CD4-positive, alpha-beta T cell treated with Interleukin-21 for 1 hour (primary cell): ENCODE data around the gene PNKP.
A peak's percentile ranks its signal among the peaks of the same experiment; 100 is the strongest.

Source experiments
- DNase-seq: peaks from one replicate; pipeline ENCODE4 v3.0.0-alpha.2; 2020

PNKP gene

GRCh38 chr19:49874503-49875157, 7.3 kb upstream of the PNKP start:
- no peak for DNase-seq

- DNase-seq = no peak
These were observed 6.5 kb upstream of the PNKP start for GRCh38 chr19:49873834-49874233.

GRCh38 chr19:49873129-49873521, 5.7 kb upstream of the PNKP start:
- no peak for DNase-seq

- DNase-seq = no peak
These were observed 5.1 kb upstream of the PNKP start for GRCh38 chr19:49872245-49873128.

DNA sequence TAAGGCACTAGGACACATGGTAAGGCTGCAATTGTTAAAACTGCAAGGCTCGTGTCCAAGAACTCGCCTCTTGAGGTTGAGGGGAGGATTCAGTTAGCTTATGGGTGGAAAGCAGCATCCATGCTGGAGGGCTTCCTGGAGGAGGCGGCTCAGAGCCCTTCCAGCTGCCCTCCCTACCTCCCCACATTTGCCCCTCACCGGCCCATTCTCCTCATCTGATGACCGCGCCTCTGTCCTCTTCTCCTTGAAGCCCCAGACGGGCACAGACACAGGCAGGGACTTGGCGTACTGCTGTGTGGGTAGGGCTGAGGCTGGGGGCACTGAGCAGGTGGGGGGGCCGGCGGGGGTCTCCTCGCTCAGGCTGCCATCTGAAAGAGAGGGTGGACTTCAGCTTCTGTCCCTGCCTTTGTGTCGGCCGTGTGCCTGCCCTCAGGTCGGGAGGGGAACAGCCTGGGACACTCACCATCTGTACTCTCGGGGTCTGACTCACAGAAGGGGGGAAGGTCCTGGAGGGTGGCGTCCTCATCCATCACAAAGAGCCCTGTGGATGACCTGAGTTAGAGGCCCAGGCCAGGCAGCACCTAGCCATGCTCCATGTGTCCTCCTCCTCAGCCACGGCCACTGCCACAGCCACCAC, 4.1 kb upstream of the PNKP start:
- DNase-seq = no peak

DNA sequence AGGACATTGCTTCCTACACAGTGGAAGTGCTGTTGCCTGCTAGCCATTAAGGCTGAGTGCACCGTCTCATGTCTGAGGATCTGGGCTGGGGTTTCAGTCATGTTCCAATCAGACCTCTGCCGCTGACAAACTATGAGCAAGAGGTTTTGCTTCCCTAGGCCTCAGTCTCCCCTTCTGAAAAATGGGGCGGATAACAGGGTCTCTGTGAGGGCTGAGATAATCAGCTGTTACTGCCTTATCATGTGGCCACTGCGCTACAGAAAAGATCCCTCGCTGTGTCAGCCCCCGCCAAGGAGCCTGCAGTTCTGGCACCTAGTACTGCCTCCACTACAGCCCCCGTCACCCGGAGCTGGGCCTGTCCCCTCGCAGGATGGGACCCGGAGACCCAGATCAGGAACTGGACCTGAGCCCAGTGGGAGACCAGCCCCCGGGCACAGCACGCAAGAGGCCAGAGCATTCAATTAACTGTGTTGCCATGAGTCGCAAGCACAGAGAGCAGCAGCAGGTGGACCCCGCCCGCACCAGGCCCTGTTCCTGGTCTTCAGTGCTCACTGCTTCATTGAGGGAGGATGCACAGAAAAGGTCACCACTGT, 3.0 kb upstream of the PNKP start:
- DNase-seq = no peak

DNA sequence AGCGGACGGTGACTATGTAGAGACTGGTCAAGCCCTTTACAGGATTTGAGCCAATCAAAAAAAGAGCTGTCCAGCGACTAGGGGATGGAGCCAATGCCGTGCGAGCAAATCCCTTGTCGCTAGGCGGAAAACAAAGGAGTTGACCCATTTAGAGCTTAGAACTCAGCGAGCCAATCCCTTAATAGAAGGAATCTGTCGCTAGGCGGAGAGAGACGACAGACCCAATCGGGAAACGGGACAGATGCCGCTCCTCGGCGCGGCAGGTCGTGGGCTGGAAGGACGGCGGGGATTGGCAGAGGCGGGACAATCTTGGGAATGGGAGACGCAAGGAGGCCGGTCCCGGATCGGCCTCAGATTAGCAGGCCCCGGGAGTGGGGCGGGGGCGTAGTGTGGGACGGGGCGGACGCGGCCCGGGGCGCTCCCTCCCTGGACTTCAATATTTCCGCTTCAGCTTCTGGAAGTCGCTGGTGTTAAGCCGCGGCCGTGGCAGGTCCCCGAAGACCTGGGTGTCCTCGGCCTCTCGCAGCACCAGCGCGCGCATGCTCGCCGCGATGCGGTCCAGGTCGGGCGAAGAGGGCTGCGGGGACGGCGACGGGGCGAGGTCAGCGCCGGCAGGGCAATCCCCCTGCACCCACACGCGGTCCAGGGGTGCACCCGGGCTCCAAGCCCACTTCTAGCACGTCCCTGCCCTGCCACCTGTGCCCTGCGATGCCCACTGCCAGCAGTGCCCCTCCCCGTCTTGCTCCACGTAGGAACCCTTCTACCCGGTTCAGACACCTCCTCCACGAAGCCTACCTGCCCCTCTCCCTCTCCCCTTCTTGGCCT, 2.3 kb upstream of the PNKP start:
- peak; percentile 99 for DNase-seq

- DNase-seq = no peak
These were observed 1.7 kb upstream of the PNKP start for GRCh38 chr19:49869009-49869483.

DNA sequence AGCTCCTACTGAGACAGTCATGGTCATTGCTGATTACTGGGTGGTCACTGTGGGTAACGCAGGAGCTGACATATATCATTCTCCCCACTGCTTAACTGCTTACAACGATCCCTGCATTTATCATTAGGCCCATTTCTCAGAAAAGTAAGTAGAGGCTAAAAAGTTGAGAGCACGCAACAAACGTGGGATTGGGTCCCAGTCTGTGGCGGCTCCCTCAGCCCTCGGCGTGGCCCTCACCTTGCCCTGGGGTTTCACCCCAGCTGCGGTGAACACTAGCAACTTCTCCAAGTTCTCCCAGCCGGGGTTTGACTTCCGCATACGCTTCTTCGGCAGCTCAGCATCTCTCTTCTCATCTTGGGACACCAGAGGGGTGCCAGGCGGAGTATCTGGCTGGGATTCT, 2.5 kb downstream of the PNKP start:
- DNase-seq = no peak

GRCh38 chr19:49863935-49864320, 3.4 kb downstream of the PNKP start:
- no peak for DNase-seq

GRCh38 chr19:49863254-49863934, 4.0 kb downstream of the PNKP start:
- DNase-seq = no peak

DNA sequence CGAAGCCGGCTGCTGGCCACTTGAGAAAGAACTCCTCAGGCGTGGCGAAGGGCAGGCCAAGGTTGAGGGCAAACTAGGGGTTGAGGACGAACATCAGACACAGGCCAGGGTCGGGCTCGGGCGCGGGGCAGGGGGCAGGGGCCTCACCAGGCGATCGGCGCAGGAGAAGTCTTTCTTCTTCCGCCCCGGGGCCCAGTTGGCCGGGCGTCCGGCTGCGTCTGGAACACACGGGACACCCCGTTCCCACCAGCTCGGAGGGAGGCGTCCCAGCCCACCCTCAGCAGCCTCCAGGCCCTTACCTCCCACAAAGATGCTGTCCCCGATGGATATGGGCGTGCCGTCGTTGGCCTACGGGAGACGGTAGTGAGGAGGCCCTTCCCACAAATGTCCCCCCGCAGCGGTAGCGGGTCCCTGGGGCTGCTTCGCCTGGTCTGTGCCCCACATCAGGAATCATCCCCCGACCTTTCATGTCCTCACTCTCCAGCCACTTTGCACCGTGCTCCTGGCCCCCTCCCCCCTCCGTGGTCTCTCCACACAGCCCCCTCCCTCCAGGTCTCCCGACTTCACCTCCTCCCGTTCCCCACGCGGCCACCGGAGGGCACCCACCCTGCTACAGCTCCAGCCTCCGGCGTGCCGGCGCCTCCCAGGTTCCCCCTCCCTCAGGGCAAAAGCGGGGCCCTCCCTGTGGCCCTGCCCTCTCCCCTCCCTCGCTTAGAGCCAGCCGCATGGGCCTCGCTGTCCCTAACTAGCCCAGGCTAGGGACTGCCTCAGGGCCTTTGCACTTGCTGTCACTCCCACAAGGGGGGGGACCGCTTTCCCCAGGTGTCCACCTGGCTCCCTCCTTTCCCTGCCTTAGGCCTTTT, 4.8 kb downstream of the PNKP start:
- DNase-seq = no peak

GRCh38 chr19:49861541-49862378, 5.6 kb downstream of the PNKP start:
- DNase-seq = no peak

DNA sequence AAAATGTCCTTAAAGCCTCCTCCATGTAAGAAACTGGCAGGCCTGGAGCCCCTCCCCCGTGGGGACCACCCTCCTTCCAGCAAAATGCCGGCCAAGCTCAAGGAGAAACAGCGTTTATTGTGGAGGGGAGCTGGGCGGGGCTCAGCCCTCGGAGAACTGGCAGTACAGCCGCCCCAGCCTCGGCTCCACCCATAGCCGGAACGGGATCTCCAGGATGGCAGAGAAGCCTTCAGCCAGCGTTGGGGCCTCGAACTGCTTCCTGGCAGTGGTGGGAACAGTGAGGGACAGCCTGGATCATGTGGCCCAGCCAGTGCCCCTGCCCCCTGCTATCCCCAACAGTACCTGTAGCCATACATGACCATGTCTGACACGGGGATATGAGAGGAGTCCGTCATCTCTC, 6.3 kb downstream of the PNKP start:
- no peak for DNase-seq

DNA sequence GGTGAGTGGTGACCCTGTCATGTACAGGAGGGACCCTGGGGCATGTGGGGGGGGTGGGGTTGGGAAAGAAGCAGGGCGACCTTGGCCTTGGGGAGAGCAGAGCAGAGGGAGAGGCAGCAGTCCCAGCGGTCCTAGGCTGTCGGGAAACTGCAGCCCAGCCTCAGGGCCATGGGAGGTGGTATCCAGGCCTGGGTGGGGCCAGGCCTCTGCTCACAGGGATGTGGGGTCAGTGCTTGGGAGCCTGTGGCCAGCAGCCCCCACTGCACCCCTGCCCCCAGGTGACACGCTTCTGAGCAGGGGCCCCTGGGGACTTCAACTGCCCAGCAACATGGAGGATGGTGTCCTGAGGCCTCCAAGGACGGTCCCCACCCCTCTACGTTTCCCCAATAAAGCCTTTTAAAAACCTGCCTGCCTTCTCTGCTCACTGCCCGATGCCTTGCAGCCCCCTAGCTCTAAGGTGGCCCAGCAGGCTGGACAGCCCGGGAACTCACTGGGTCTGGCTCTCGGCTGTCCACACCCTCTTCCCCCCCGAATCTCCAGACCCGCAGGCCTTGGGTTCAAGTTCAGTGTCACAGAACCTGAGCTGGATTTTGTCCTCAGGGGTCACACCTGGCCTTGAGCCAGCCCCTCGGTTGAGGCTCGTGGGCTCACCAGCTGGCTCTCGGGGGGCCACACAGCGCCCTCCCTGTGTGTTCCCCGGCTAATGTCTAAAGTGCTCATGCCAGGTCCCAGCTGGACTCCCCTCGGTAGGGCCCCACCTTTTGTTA, 6.9 kb downstream of the PNKP start:
- no peak for DNase-seq

GRCh38 chr19:49859682-49860335, 7.6 kb downstream of the PNKP start:
- DNase-seq = no peak

DNA sequence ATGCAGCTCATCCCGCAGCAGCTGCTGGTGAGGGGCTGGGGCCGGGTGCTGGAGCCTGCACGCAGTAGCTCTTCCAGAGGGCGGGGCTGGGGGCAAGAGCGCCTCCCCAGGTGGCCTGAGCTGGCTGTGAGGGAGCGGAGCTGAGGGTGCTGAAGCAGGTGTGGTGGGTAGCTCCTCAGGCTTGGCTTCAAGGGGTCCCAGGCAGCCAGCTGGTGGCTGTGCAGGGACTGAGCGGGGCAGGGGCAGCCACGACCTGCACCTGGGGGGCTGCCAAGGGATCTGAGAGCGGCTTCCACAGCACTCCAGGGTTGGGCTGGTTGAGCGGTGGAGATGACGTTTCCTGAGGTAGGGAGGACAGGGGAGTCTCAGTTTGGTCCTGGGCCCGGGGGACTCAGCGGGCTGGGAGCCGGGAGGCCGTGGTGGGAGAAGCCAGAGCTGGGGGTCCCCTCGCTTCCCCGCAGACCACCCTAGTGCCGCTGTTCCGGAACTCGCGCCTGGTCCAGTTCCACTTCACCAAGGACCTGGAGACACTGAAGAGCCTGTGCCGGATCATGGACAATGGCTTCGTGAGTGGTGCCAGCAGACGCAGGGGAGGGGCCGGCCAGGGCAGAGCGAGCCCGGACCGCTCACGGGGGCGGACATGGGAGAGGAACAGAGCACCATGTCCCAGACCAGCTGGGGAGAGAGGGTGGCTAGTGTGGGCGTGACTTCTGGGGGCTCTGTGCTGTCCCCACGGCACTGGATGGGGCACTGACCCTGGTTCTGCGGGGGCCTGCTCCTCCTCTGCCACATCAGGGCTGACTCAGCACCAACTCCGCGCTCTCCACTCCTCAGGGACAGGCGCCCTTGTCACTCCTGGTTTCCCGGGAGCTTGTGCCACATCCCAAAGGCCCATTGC, 9.0 kb downstream of the PNKP start:
- DNase-seq = no peak

- no peak for DNase-seq
These were observed 9.6 kb downstream of the PNKP start for GRCh38 chr19:49857838-49858087.
